Activated CD8-positive, alpha-beta memory T cell treated with anti-CD3 and anti-CD28 coated beads, Interleukin-2, amount 50 U/mL, for 48 hours (primary cell): ENCODE results near the gene GNAL.
"Not testable (repeated sequence)": the region's sequence is repeated elsewhere in the genome, so short reads cannot be mapped to it uniquely, and the experiment has no call there.

Experiments used
- DNase-seq: peaks from one replicate; pipeline ENCODE4 v3.0.0-alpha.2; 2020

The GNAL gene

GRCh38 chr18:11688972-11689668, at the start of gene GNAL:
GNAL (plus strand) TSS chr18:11689264; CDS start chr18:11689564, 300 bp downstream.
- DNase-seq: peak; percentile 82

GRCh38 chr18:11647310-11647709, 41.8 kb upstream of the GNAL start:
- not testable (repeated sequence) for DNase-seq

GRCh38 chr18:11647804-11648203, 41.3 kb upstream of the GNAL start:
- DNase-seq: not testable (repeated sequence)

- no peak for DNase-seq
These were observed 39.2 kb upstream of the GNAL start for GRCh38 chr18:11649839-11650238.

- no peak for DNase-seq
These were observed 37.2 kb upstream of the GNAL start for GRCh38 chr18:11651899-11652298.

- DNase-seq: no peak
These were observed 35.5 kb upstream of the GNAL start for GRCh38 chr18:11653521-11653920.

GRCh38 chr18:11654736-11655605, 34.1 kb upstream of the GNAL start:
- DNase-seq: peak; percentile 85

GRCh38 chr18:11655606-11655932, 33.5 kb upstream of the GNAL start:
- DNase-seq: no peak

GRCh38 chr18:11657152-11657551, 31.9 kb upstream of the GNAL start:
- DNase-seq: no peak

- no peak for DNase-seq
These were observed 31.5 kb upstream of the GNAL start for GRCh38 chr18:11657554-11657953.

- no peak for DNase-seq
These were observed 31.0 kb upstream of the GNAL start for GRCh38 chr18:11658019-11658418.

- no peak for DNase-seq
These were observed 30.1 kb upstream of the GNAL start for GRCh38 chr18:11658989-11659388.

- no peak for DNase-seq
These were observed 28.4 kb upstream of the GNAL start for GRCh38 chr18:11660691-11661090.

GRCh38 chr18:11661430-11661829, 27.6 kb upstream of the GNAL start:
- DNase-seq: no peak

GRCh38 chr18:11663439-11664029, 25.5 kb upstream of the GNAL start:
- no peak for DNase-seq

- no peak for DNase-seq
These were observed 24.8 kb upstream of the GNAL start for GRCh38 chr18:11664286-11664685.

GRCh38 chr18:11665146-11665545, 23.9 kb upstream of the GNAL start:
- DNase-seq: no peak

- DNase-seq: no peak
These were observed 23.5 kb upstream of the GNAL start for GRCh38 chr18:11665587-11665986.

- no peak for DNase-seq
These were observed 22.9 kb upstream of the GNAL start for GRCh38 chr18:11666176-11666575.

GRCh38 chr18:11666831-11667230, 22.2 kb upstream of the GNAL start:
- no peak for DNase-seq

- no peak for DNase-seq
These were observed 21.5 kb upstream of the GNAL start for GRCh38 chr18:11667578-11667977.

GRCh38 chr18:11668441-11669169, 20.5 kb upstream of the GNAL start:
- no peak for DNase-seq

GRCh38 chr18:11669271-11669947, 19.7 kb upstream of the GNAL start:
- no peak for DNase-seq
